ENCODE results near the gene ABCA3. TPM values are rescaled to one million over a fixed set of nuclear protein-coding genes. Genes with fewer than 3 reads are reported as not detected.

The ABCA3 gene
- total and polyA plus RNA-seq, 2 donors (not counting 1 experiment from before 2014, with no cell fraction given), result 1.7 to 6.1 TPM

GRCh38 chr16:2341456-2342447 lies 1.2 kb upstream of the ABCA3 start:
- DNase-seq (ENCODE audit: low read depth in 2 of 2), result no peak
- H3K4me2 ChIP-seq (ENCODE audit: extremely low read depth, insufficient read depth, low read length), result no peak overlapping the region
- no peak overlapping the region for H2AFZ ChIP-seq (ENCODE audit: low read length)

GRCh38 chr16:2339521-2340484 lies 725 bp downstream of the ABCA3 start:
- peak in 1 of 2 donors; percentile 1 for TF ChIP-seq CTCF (conservative IDR thresholded peaks at IDR 0.05 in 1 of 2, IDR thresholded peaks at IDR 0.05 in 1 of 2; ENCODE audit: low read depth in 1 of 2, low read length in 2 of 2)
- no peak for TF ChIP-seq EZH2 (IDR thresholded peaks at IDR 0.05; ENCODE audit: low read length, missing control alignments)
- no peak overlapping the region for H3K9ac ChIP-seq (ENCODE audit: insufficient read depth, low read length)

More at GRCh38 chr16:2341456-2342447, 1.2 kb upstream of the ABCA3 start:
- no peaks in the 10 kb centered on the region for H4K20me1 ChIP-seq (ENCODE audit: control insufficient read depth, extremely low read depth, insufficient read depth, low read length)
- H3K9me3 ChIP-seq (ENCODE audit: control insufficient read depth, insufficient read depth, low read depth, low read length), result no peaks in the 10 kb centered on the region
- no peak overlapping the region for H3K9ac ChIP-seq (ENCODE audit: insufficient read depth, low read length)
- peaks cover 18% of the 10 kb centered on the region for H3K27me3 ChIP-seq (ENCODE audit: control insufficient read depth, insufficient read depth, low read length)
- no peak for TF ChIP-seq CTCF (conservative IDR thresholded peaks at IDR 0.05 in 1 of 2, IDR thresholded peaks at IDR 0.05 in 1 of 2; ENCODE audit: low read depth in 1 of 2, low read length in 2 of 2)
- peak; percentile 56 for TF ChIP-seq EZH2 (IDR thresholded peaks at IDR 0.05; ENCODE audit: low read length, missing control alignments)
- H3K4me1 ChIP-seq (ENCODE audit: control insufficient read depth, extremely low read depth, insufficient read depth, low read length), result peaks cover 2% of the 10 kb centered on the region
- H3K4me3 ChIP-seq (replicated peaks in 1 of 4; ENCODE audit: control extremely low read depth in 1 of 4, insufficient read depth in 1 of 4, low read depth in 3 of 4, low read length in 4 of 4), result no peak overlapping the region
- no peak overlapping the region for H3K27ac ChIP-seq (ENCODE audit: insufficient read depth, low read length)
- H3K36me3 ChIP-seq (ENCODE audit: control insufficient read depth, insufficient read depth, low read length), result no peaks in the 10 kb centered on the region
- H3K79me2 ChIP-seq (ENCODE audit: control insufficient read depth, insufficient read depth, low read length), result no peaks in the 10 kb centered on the region

More at GRCh38 chr16:2339521-2340484, 725 bp downstream of the ABCA3 start:
- H3K36me3 ChIP-seq (ENCODE audit: control insufficient read depth, insufficient read depth, low read length), result no peaks in the 10 kb centered on the region
- H3K9me3 ChIP-seq (ENCODE audit: control insufficient read depth, insufficient read depth, low read depth, low read length), result no peaks in the 10 kb centered on the region
- H3K27ac ChIP-seq (ENCODE audit: insufficient read depth, low read length), result no peak overlapping the region
- H3K79me2 ChIP-seq (ENCODE audit: control insufficient read depth, insufficient read depth, low read length), result no peaks in the 10 kb centered on the region
- peak overlapping the region; percentile 44 to 71 (median 68) for H3K4me3 ChIP-seq (replicated peaks in 1 of 4; ENCODE audit: control extremely low read depth in 1 of 4, insufficient read depth in 1 of 4, low read depth in 3 of 4, low read length in 4 of 4)
- peak overlapping the region; percentile 74 for H3K4me2 ChIP-seq (ENCODE audit: extremely low read depth, insufficient read depth, low read length)
- peak; percentile 6 to 16 for DNase-seq (ENCODE audit: low read depth in 2 of 2)
- peak overlapping the region; percentile 28 for H2AFZ ChIP-seq (ENCODE audit: low read length)
- H4K20me1 ChIP-seq (ENCODE audit: control insufficient read depth, extremely low read depth, insufficient read depth, low read length), result no peaks in the 10 kb centered on the region
- peaks cover 2% of the 10 kb centered on the region for H3K4me1 ChIP-seq (ENCODE audit: control insufficient read depth, extremely low read depth, insufficient read depth, low read length)
- peaks cover 18% of the 10 kb centered on the region for H3K27me3 ChIP-seq (ENCODE audit: control insufficient read depth, insufficient read depth, low read length)

Measured in fibroblast of lung (primary cell).